ENCODE measurements around the gene CTBP2. TPM values are rescaled to one million over a fixed set of nuclear protein-coding genes. Genes with fewer than 3 reads are reported as not detected.

The CTBP2 gene
- total RNA-seq, 3 donors from 2014 or later (not counting 1 experiment from before 2014, with no cell fraction given), result 120 to 179 (median 124) TPM

DNA sequence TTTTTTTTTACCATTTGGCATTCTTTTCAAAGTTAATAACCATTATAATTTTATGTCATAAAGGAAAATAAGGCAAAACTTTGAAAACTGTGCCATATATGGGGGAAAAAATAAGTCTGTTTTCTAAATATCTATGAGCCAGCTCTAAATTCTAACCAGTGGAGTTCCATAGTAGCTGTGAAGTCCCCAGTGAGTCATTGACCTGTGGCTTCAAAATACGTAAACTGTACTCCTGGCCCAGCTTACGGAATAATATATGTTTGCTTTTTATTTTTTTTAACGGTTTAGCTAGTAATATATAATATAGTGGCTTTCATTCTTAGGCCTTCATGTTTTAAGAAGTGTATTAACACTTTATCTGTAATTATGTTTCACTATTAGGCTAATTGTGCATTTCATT lies 197.9 kb downstream of the CTBP2 start:
- Mint-ChIP-seq H3K4me1 (peaks cover 24 to 34% of the 10 kb centered on the region in 2 donors), H3K9me3 (no peaks in the 10 kb centered on the region), H3K27ac (no peak overlapping the region), H3K27me3 (ENCODE audit: low read depth in 2 of 2) (no peaks in the 10 kb centered on the region), H3K4me3 (no peak overlapping the region), H3K36me3 (no peaks in the 10 kb centered on the region)
- H3K4me1 ChIP-seq (ENCODE audit: control insufficient read depth, insufficient read depth, low read length), result no peaks in the 10 kb centered on the region
- DNase-seq (no peak), ATAC-seq (no peak)
- H3K27ac ChIP-seq (ENCODE audit: low read length), result no peak overlapping the region
- no CpG with 5 or more reads among the region's 3 CpGs for WGBS (ENCODE audit: insufficient coverage)
- intact Hi-C loops (cut with micrococcal nuclease), result no loop called here
- H3K9me3 ChIP-seq (ENCODE audit: control insufficient read depth, insufficient read depth, low read length), result no peaks in the 10 kb centered on the region
- no peak overlapping the region for H3K4me3 ChIP-seq (ENCODE audit: low read length)
- H3K36me3 ChIP-seq (ENCODE audit: control insufficient read depth, insufficient read depth, low read length), result peaks cover 10% of the 10 kb centered on the region
- no peaks in the 10 kb centered on the region for H3K27me3 ChIP-seq (ENCODE audit: control insufficient read depth, insufficient read depth, low read length)
- TF ChIP-seq, protein P1, sequence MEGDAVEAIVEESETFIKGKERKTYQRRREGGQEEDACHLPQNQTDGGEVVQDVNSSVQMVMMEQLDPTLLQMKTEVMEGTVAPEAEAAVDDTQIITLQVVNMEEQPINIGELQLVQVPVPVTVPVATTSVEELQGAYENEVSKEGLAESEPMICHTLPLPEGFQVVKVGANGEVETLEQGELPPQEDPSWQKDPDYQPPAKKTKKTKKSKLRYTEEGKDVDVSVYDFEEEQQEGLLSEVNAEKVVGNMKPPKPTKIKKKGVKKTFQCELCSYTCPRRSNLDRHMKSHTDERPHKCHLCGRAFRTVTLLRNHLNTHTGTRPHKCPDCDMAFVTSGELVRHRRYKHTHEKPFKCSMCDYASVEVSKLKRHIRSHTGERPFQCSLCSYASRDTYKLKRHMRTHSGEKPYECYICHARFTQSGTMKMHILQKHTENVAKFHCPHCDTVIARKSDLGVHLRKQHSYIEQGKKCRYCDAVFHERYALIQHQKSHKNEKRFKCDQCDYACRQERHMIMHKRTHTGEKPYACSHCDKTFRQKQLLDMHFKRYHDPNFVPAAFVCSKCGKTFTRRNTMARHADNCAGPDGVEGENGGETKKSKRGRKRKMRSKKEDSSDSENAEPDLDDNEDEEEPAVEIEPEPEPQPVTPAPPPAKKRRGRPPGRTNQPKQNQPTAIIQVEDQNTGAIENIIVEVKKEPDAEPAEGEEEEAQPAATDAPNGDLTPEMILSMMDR (IDR thresholded peaks at IDR 0.05), result no peak

DNA sequence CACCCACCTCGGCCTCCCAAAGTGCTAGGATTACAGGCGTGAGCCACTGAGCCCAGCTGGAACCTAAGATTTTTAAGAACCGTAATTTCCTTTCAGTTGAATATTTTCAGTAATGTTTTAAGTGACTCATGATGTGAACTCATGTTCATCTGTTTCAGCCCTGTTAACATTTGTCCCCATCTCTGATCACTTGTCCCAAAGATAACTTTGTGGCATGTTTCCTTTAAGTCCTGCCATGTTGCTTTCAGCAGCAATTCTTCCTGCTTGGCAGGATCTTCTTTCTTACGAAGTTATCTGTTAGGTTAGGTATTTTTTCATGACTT lies 199.2 kb downstream of the CTBP2 start:
- ATAC-seq, result no peak
- Histone ChIP-seq H3K9me3 (ENCODE audit: control insufficient read depth, insufficient read depth, low read length) (no peaks in the 10 kb centered on the region), H3K4me1 (ENCODE audit: control insufficient read depth, insufficient read depth, low read length) (no peaks in the 10 kb centered on the region), H3K27me3 (ENCODE audit: control insufficient read depth, insufficient read depth, low read length) (no peaks in the 10 kb centered on the region), H3K27ac (ENCODE audit: low read length) (no peak overlapping the region), H3K4me3 (ENCODE audit: low read length) (no peak overlapping the region), H3K36me3 (ENCODE audit: control insufficient read depth, insufficient read depth, low read length) (peaks cover 2% of the 10 kb centered on the region)
- Mint-ChIP-seq H3K27me3 (ENCODE audit: low read depth in 2 of 2) (no peaks in the 10 kb centered on the region), H3K4me1 (peaks cover 18 to 34% of the 10 kb centered on the region in 2 donors), H3K27ac (no peak overlapping the region), H3K36me3 (no peaks in the 10 kb centered on the region), H3K4me3 (no peak overlapping the region), H3K9me3 (no peaks in the 10 kb centered on the region)
- 91% methylated on average over 4 of the region's 4 CpGs for WGBS (ENCODE audit: insufficient coverage)
- no peak for DNase-seq
- TF ChIP-seq, protein P1 (IDR thresholded peaks at IDR 0.05), result no peak
- intact Hi-C loops (cut with micrococcal nuclease), result no loop called here

DNA sequence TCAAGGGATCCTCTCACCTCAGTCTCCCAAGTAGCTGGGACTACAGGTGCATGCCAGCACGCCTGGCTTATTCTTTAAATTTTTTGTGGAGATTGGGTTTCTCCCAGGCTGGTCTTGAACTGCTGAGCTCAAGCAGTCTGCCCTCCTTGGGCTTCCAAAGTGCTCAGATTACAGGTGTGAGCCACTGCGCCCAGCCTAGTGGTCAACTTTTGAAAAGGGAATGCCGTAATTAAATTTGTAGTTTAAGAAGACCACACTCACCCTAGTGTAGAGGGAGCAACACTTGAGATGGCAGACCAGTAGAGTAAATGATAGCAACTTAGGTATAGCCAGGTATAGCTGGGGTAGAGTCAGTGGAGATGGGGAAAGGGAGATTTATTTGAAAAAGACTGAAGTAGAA lies 200.8 kb downstream of the CTBP2 start:
- no peak for DNase-seq
- Mint-ChIP-seq H3K27me3 (ENCODE audit: low read depth in 2 of 2) (no peaks in the 10 kb centered on the region), H3K27ac (peak overlapping the region in 1 of 2 donors; percentile 1), H3K4me1 (peaks cover 24 to 38% of the 10 kb centered on the region in 2 donors), H3K36me3 (no peaks in the 10 kb centered on the region), H3K9me3 (no peaks in the 10 kb centered on the region), H3K4me3 (no peak overlapping the region)
- Histone ChIP-seq H3K9me3 (ENCODE audit: control insufficient read depth, insufficient read depth, low read length) (no peaks in the 10 kb centered on the region), H3K4me3 (ENCODE audit: low read length) (no peak overlapping the region), H3K4me1 (ENCODE audit: control insufficient read depth, insufficient read depth, low read length) (no peaks in the 10 kb centered on the region), H3K27me3 (ENCODE audit: control insufficient read depth, insufficient read depth, low read length) (no peaks in the 10 kb centered on the region), H3K27ac (ENCODE audit: low read length) (no peak overlapping the region), H3K36me3 (ENCODE audit: control insufficient read depth, insufficient read depth, low read length) (no peaks in the 10 kb centered on the region)
- no peak for ATAC-seq
- WGBS (ENCODE audit: insufficient coverage), result 94% methylated on average over 3 of the region's 3 CpGs
- TF ChIP-seq, protein P1 (IDR thresholded peaks at IDR 0.05), result no peak
- intact Hi-C loops (cut with micrococcal nuclease), result no loop called here

DNA sequence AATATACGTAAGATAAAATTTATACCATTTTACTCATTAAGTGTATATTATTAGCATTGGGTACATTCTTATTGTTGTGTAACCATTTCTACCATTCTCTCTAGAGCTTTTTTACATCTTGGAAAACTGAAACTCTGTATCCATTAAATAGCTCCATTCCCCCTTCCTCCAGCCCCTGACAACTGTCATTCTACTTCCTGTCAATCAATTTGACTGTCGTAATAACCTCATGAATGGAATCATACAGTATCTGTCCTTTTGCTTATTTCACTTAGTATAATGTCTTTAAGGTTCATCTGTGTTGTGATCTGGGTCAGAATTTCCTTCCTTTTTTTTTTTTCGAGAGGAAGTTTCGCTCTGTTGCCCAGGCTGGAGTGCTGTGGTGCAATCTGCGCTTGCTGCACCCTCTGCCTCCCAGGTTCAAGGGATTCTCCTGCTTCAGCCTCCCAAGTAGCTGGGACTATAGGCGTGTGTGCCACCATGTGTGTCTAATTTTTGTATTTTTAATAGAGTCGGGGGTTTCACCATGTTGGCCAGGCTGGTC lies 202.9 kb downstream of the CTBP2 start:
- Mint-ChIP-seq H3K9me3 (no peaks in the 10 kb centered on the region), H3K36me3 (no peaks in the 10 kb centered on the region), H3K27me3 (ENCODE audit: low read depth in 2 of 2) (no peaks in the 10 kb centered on the region), H3K4me1 (peaks cover 30 to 47% of the 10 kb centered on the region in 2 donors), H3K4me3 (no peak overlapping the region), H3K27ac (no peak overlapping the region)
- Histone ChIP-seq H3K27ac (ENCODE audit: low read length) (no peak overlapping the region), H3K4me3 (ENCODE audit: low read length) (no peak overlapping the region), H3K9me3 (ENCODE audit: control insufficient read depth, insufficient read depth, low read length) (no peaks in the 10 kb centered on the region), H3K4me1 (ENCODE audit: control insufficient read depth, insufficient read depth, low read length) (no peaks in the 10 kb centered on the region), H3K36me3 (ENCODE audit: control insufficient read depth, insufficient read depth, low read length) (no peaks in the 10 kb centered on the region), H3K27me3 (ENCODE audit: control insufficient read depth, insufficient read depth, low read length) (no peaks in the 10 kb centered on the region)
- DNase-seq (no peak), ATAC-seq (no peak)
- TF ChIP-seq, protein P1 (IDR thresholded peaks at IDR 0.05), result no peak
- 56% methylated on average over 6 of the region's 7 CpGs for WGBS (ENCODE audit: insufficient coverage)
- intact Hi-C loops (cut with micrococcal nuclease), result no loop called here

Data from natural killer cell (primary cell).